ENCODE measurements around the gene MYO1G.
"Not testable (repeated sequence)": the region's sequence is repeated elsewhere in the genome, so short reads cannot be mapped to it uniquely, and the experiment has no call there.

The MYO1G gene

GRCh38 chr7:45026013-45026412, 47.2 kb upstream of the MYO1G start:
- DNase-seq (ENCODE audit: low read depth in 1 of 2, low spot score in 1 of 2) = no peak
- Histone ChIP-seq H3K27ac (replicated peaks) (peak overlapping the region; percentile 96), H3K4me3 (replicated peaks; ENCODE audit: insufficient read depth, low read length) (no peak overlapping the region), H3K27me3 (ENCODE audit: insufficient read depth, poor library complexity, severe bottlenecking) (no peaks in the 10 kb centered on the region)
- no peak for TF ChIP-seq SPI1 (IDR thresholded peaks at IDR 0.05; ENCODE audit: borderline replicate concordance, low read depth)
- TF ChIP-seq, protein P1, sequence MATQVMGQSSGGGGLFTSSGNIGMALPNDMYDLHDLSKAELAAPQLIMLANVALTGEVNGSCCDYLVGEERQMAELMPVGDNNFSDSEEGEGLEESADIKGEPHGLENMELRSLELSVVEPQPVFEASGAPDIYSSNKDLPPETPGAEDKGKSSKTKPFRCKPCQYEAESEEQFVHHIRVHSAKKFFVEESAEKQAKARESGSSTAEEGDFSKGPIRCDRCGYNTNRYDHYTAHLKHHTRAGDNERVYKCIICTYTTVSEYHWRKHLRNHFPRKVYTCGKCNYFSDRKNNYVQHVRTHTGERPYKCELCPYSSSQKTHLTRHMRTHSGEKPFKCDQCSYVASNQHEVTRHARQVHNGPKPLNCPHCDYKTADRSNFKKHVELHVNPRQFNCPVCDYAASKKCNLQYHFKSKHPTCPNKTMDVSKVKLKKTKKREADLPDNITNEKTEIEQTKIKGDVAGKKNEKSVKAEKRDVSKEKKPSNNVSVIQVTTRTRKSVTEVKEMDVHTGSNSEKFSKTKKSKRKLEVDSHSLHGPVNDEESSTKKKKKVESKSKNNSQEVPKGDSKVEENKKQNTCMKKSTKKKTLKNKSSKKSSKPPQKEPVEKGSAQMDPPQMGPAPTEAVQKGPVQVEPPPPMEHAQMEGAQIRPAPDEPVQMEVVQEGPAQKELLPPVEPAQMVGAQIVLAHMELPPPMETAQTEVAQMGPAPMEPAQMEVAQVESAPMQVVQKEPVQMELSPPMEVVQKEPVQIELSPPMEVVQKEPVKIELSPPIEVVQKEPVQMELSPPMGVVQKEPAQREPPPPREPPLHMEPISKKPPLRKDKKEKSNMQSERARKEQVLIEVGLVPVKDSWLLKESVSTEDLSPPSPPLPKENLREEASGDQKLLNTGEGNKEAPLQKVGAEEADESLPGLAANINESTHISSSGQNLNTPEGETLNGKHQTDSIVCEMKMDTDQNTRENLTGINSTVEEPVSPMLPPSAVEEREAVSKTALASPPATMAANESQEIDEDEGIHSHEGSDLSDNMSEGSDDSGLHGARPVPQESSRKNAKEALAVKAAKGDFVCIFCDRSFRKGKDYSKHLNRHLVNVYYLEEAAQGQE (IDR thresholded peaks at IDR 0.05; ENCODE audit: insufficient replicate concordance, low read depth) = no peak

DNA sequence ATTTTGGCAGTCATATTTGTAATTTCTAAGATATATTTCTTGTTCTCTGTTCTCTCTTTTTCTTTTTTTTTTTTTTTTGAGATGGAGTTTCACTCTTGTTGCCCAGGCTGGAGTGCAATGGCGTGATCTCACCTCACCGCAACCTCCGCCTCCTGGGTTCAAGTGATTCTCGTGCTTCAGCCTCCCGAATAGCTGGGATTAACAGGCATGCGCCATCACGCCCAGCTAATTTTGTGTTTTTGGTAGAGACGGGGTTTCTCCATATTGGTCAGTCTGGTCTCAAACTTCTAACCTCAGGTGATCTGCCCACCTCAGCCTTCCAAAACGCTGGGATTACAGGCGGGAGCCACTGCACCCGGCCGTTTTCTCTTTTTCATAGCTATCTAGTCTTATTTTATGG, 46.7 kb upstream of the MYO1G start:
- DNase-seq (ENCODE audit: low read depth in 1 of 2, low spot score in 1 of 2); H3K4me3 ChIP-seq (replicated peaks; ENCODE audit: insufficient read depth, low read length); H3K27me3 ChIP-seq (ENCODE audit: insufficient read depth, poor library complexity, severe bottlenecking): not testable (repeated sequence)
- H3K27ac ChIP-seq (replicated peaks) = peak overlapping the region; percentile 96

GRCh38 chr7:45024126-45024744, 45.4 kb upstream of the MYO1G start:
- Histone ChIP-seq H3K4me3 (replicated peaks; ENCODE audit: insufficient read depth, low read length) (no peak overlapping the region), H3K27ac (replicated peaks) (no peak overlapping the region), H3K27me3 (ENCODE audit: insufficient read depth, poor library complexity, severe bottlenecking) (no peaks in the 10 kb centered on the region)
- TF ChIP-seq CTCF (IDR thresholded peaks at IDR 0.05; ENCODE audit: insufficient read depth, low read length) = no peak
- TF ChIP-seq, protein P1 (IDR thresholded peaks at IDR 0.05; ENCODE audit: insufficient replicate concordance, low read depth) = no peak
- TF ChIP-seq POLR2AphosphoS5 (IDR thresholded peaks at IDR 0.05; ENCODE audit: low read depth) = no peak
- no peak for DNase-seq (ENCODE audit: low read depth in 1 of 2, low spot score in 1 of 2)

GRCh38 chr7:45021604-45022296, 42.9 kb upstream of the MYO1G start:
- peak in 1 of 2 experiments; percentile 71 for DNase-seq (ENCODE audit: low read depth in 1 of 2, low spot score in 1 of 2)
- TF ChIP-seq, protein P1 (IDR thresholded peaks at IDR 0.05; ENCODE audit: insufficient replicate concordance, low read depth) = no peak
- TF ChIP-seq SPI1 (IDR thresholded peaks at IDR 0.05; ENCODE audit: borderline replicate concordance, low read depth) = no peak
- no peak for TF ChIP-seq POLR2AphosphoS5 (IDR thresholded peaks at IDR 0.05; ENCODE audit: low read depth)
- no peak for TF ChIP-seq CTCF (IDR thresholded peaks at IDR 0.05; ENCODE audit: insufficient read depth, low read length)
- no peak for TF ChIP-seq GABPA (IDR thresholded peaks at IDR 0.05; ENCODE audit: low read depth)
- Histone ChIP-seq H3K27me3 (ENCODE audit: insufficient read depth, poor library complexity, severe bottlenecking) (no peaks in the 10 kb centered on the region), H3K4me3 (replicated peaks; ENCODE audit: insufficient read depth, low read length) (no peak overlapping the region), H3K27ac (replicated peaks) (peak overlapping the region; percentile 35)

All from HL-60 (cell line).